ENCODE results near the gene WHRN. TPM values are rescaled to one million over a fixed set of nuclear protein-coding genes. Genes with fewer than 3 reads are reported as not detected.

Gene WHRN
- polyA plus RNA-seq, 1 donor (not counting 4 experiments of a cell fraction or from before 2014, with no cell fraction given) = 1.2 TPM

DNA sequence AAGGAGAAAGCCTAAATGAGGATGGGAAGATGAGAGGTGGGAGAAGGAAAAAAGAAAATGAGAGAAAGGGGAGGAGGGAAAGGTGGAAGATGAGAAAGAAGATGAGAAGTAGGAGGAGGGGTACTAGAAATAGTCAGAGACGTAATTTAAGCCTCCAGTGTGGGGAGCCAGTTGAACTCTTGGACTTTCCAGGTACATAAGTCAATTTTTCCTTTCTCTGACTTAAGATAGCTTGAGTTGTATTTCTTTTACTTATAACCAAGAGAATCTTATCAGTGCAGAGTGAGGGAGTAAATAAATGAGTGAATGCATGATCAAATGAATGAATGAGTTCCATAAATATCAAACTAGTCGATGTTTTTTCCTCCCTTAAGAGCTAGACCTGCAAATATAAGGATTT lies 21.5 kb upstream of the WHRN start:
- dilution Hi-C loops (cut with MboI; ENCODE audit: extremely low pct_ligation_motif_present, low sequenced_read_pairs) = no loop called here
- no peak overlapping the region for H3K4me3 ChIP-seq (ENCODE audit: control insufficient read depth in 2 of 3, extremely low read depth in 1 of 3, insufficient read depth in 2 of 3, low read depth in 1 of 3, low read length in 3 of 3)
- no peak for DNase-seq (ENCODE audit: low read depth, low spot score)
- H3K9ac ChIP-seq (ENCODE audit: control insufficient read depth, extremely low read depth, insufficient read depth, low read length) = no peak overlapping the region
- H4K20me1 ChIP-seq (ENCODE audit: control insufficient read depth, extremely low read depth, insufficient read depth, low read length) = no peaks in the 10 kb centered on the region
- H3K4me1 ChIP-seq (ENCODE audit: control insufficient read depth, extremely low read depth, insufficient read depth, low read length) = peaks cover 3% of the 10 kb centered on the region
- no peak overlapping the region for H3K4me2 ChIP-seq (ENCODE audit: control insufficient read depth, extremely low read depth, insufficient read depth, low read depth, low read length)
- no peaks in the 10 kb centered on the region for H3K79me2 ChIP-seq (ENCODE audit: control insufficient read depth, insufficient read depth, low read length)
- no peaks in the 10 kb centered on the region for H3K27me3 ChIP-seq (ENCODE audit: control insufficient read depth, extremely low read depth, insufficient read depth, low read length)
- FAIRE-seq = no peak
- no peak for TF ChIP-seq EZH2 (IDR thresholded peaks at IDR 0.05; ENCODE audit: low read length)
- TF ChIP-seq, protein P1, sequence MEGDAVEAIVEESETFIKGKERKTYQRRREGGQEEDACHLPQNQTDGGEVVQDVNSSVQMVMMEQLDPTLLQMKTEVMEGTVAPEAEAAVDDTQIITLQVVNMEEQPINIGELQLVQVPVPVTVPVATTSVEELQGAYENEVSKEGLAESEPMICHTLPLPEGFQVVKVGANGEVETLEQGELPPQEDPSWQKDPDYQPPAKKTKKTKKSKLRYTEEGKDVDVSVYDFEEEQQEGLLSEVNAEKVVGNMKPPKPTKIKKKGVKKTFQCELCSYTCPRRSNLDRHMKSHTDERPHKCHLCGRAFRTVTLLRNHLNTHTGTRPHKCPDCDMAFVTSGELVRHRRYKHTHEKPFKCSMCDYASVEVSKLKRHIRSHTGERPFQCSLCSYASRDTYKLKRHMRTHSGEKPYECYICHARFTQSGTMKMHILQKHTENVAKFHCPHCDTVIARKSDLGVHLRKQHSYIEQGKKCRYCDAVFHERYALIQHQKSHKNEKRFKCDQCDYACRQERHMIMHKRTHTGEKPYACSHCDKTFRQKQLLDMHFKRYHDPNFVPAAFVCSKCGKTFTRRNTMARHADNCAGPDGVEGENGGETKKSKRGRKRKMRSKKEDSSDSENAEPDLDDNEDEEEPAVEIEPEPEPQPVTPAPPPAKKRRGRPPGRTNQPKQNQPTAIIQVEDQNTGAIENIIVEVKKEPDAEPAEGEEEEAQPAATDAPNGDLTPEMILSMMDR (optimal IDR thresholded peaks at IDR 0.05 in 1 of 3, IDR thresholded peaks at IDR 0.05 in 1 of 3, conservative IDR thresholded peaks at IDR 0.05 in 1 of 3; ENCODE audit: extremely low read depth in 1 of 3, insufficient read depth in 2 of 3, low read length in 3 of 3) = no peak
- no peak overlapping the region for H2AFZ ChIP-seq (ENCODE audit: control insufficient read depth, low read length)
- no peak overlapping the region for H3K27ac ChIP-seq (ENCODE audit: control insufficient read depth, insufficient read depth, low read length)
- H3K9me1 ChIP-seq (ENCODE audit: control insufficient read depth, extremely low read depth, insufficient read depth, low read length) = no peaks in the 10 kb centered on the region
- H3K9me3 ChIP-seq (ENCODE audit: control insufficient read depth, low read depth, low read length) = no peaks in the 10 kb centered on the region
- H3K36me3 ChIP-seq (ENCODE audit: control insufficient read depth in 2 of 2, extremely low read depth in 1 of 2, insufficient read depth in 2 of 2, low read length in 2 of 2) = no peaks in the 10 kb centered on the region

GRCh38 chr9:114525513-114525912 lies 20.2 kb upstream of the WHRN start:
- no peak overlapping the region for H3K9ac ChIP-seq (ENCODE audit: control insufficient read depth, extremely low read depth, insufficient read depth, low read length)
- dilution Hi-C loops (cut with MboI; ENCODE audit: extremely low pct_ligation_motif_present, low sequenced_read_pairs) = no loop called here
- H3K36me3 ChIP-seq (ENCODE audit: control insufficient read depth in 2 of 2, extremely low read depth in 1 of 2, insufficient read depth in 2 of 2, low read length in 2 of 2) = no peaks in the 10 kb centered on the region
- H2AFZ ChIP-seq (ENCODE audit: control insufficient read depth, low read length) = no peak overlapping the region
- H3K4me2 ChIP-seq (ENCODE audit: control insufficient read depth, extremely low read depth, insufficient read depth, low read depth, low read length) = no peak overlapping the region
- peak; percentile 65 for FAIRE-seq
- H4K20me1 ChIP-seq (ENCODE audit: control insufficient read depth, extremely low read depth, insufficient read depth, low read length) = no peaks in the 10 kb centered on the region
- TF ChIP-seq EZH2 (IDR thresholded peaks at IDR 0.05; ENCODE audit: low read length) = no peak
- TF ChIP-seq, protein P1 (optimal IDR thresholded peaks at IDR 0.05 in 1 of 3, IDR thresholded peaks at IDR 0.05 in 1 of 3, conservative IDR thresholded peaks at IDR 0.05 in 1 of 3; ENCODE audit: extremely low read depth in 1 of 3, insufficient read depth in 2 of 3, low read length in 3 of 3) = no peak
- H3K9me1 ChIP-seq (ENCODE audit: control insufficient read depth, extremely low read depth, insufficient read depth, low read length) = no peaks in the 10 kb centered on the region
- H3K27ac ChIP-seq (ENCODE audit: control insufficient read depth, insufficient read depth, low read length) = no peak overlapping the region
- DNase-seq (ENCODE audit: low read depth, low spot score) = no peak
- H3K79me2 ChIP-seq (ENCODE audit: control insufficient read depth, insufficient read depth, low read length) = no peaks in the 10 kb centered on the region
- H3K4me1 ChIP-seq (ENCODE audit: control insufficient read depth, extremely low read depth, insufficient read depth, low read length) = peaks cover 3% of the 10 kb centered on the region
- no peaks in the 10 kb centered on the region for H3K27me3 ChIP-seq (ENCODE audit: control insufficient read depth, extremely low read depth, insufficient read depth, low read length)
- H3K9me3 ChIP-seq (ENCODE audit: control insufficient read depth, low read depth, low read length) = no peaks in the 10 kb centered on the region
- H3K4me3 ChIP-seq (ENCODE audit: control insufficient read depth in 2 of 3, extremely low read depth in 1 of 3, insufficient read depth in 2 of 3, low read depth in 1 of 3, low read length in 3 of 3) = no peak overlapping the region

Measured in keratinocyte (primary cell).